Mesothelial cell of epicardium (in vitro differentiated cells): ENCODE measurements around the gene PEAK1. TPM values are rescaled to one million over a fixed set of nuclear protein-coding genes. Genes with fewer than 3 reads are reported as not detected.

Experiments used
- DNase-seq, 2 experiments: peaks; one replicate each; pipeline ENCODE4 v3.0.0; 2021; ENCODE audit warnings: low spot score in 2 of 2; ENCODE audit not compliant: unreplicated experiment in 2 of 2
- H3K27ac Mint-ChIP-seq: 2 replicates; pipeline ENCODE4 v1.8.0; 2021; ENCODE audit warnings: mixed read lengths
- H3K27me3 Mint-ChIP-seq: 2 replicates; pipeline ENCODE4 v1.8.0; 2021; ENCODE audit warnings: low read depth, mixed read lengths
- H3K36me3 Mint-ChIP-seq: 2 replicates; pipeline ENCODE4 v1.8.0; 2021; ENCODE audit warnings: mixed read lengths
- H3K4me1 Mint-ChIP-seq: 2 replicates; pipeline ENCODE4 v1.8.0; 2021; ENCODE audit warnings: mixed read lengths
- H3K4me3 Mint-ChIP-seq: 2 replicates; pipeline ENCODE4 v1.8.0; 2021; ENCODE audit warnings: mild to moderate bottlenecking, moderate library complexity, mixed read lengths
- H3K9me3 Mint-ChIP-seq: 2 replicates; pipeline ENCODE4 v1.8.0; 2021; ENCODE audit warnings: mixed read lengths
- CTCF ChIP-seq: fragments of 200-600 bp; sonication (generic); IDR thresholded peaks from one replicate; pipeline ENCODE4 v1.5.0; 2021; ENCODE audit warnings: antibody characterized with exemption; ENCODE audit not compliant: unreplicated experiment
- total RNA-seq: library from RNA; stranded (reverse); gene quantifications from 3 replicates; pipeline ENCODE4 v1.2.1, GENCODE V29; 2021

PEAK1 gene
- total RNA-seq, 1 donor from 2014 or later = 92.3 TPM

DNA sequence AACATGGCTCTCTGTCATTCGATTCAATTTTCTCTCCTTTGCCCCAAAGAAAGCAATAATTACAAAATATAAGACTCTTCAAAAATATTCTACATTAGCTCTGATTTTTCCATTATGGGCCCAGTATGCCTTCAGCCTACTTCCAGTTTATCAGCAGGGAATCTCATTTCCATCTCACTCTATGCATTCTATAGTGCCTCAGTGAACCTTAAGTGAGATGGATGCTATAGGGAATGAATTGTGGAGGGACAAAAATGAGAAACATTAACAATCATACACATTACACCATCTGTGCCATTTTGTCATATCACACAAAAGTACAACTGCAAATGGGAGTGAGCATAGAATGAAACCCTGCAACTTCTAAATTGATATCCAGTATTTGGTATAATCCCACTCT is 298.3 kb downstream of the PEAK1 start:
- Mint-ChIP-seq H3K9me3 (no peaks in the 10 kb centered on the region), H3K4me1 (peaks cover 51% of the 10 kb centered on the region), H3K36me3 (peaks cover 2% of the 10 kb centered on the region), H3K27ac (no peak overlapping the region), H3K27me3 (no peaks in the 10 kb centered on the region), H3K4me3 (no peak overlapping the region)
- no peak for TF ChIP-seq CTCF
- DNase-seq = no peak

- Mint-ChIP-seq H3K4me1 (peaks cover 51% of the 10 kb centered on the region), H3K27ac (peak overlapping the region; percentile 28), H3K27me3 (no peaks in the 10 kb centered on the region), H3K36me3 (peaks cover 2% of the 10 kb centered on the region), H3K4me3 (no peak overlapping the region), H3K9me3 (no peaks in the 10 kb centered on the region)
- no peak for DNase-seq
- no peak for TF ChIP-seq CTCF
These were observed 299.3 kb downstream of the PEAK1 start for GRCh38 chr15:77120576-77120975.

DNA sequence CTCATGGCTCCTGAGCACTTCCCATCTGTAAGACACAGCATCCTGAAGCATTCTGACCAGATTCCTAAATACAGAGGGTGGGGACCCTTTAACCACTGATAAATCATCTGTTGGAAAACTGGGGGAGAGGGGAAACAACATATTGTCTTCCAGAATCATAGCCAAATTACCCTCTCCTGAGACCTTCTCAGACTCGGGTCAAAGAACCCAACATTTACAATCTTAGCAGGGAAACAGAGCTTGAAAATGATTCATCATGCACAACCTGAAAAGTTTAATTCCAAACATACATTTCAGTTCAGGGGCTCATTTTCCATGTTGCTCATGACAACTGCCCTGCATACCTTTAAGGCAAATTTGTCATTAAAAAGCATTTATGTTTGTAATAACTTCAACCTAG is 300.5 kb downstream of the PEAK1 start:
- H3K9me3 Mint-ChIP-seq = no peaks in the 10 kb centered on the region
- no peak for DNase-seq
- peaks cover 5% of the 10 kb centered on the region for H3K36me3 Mint-ChIP-seq
- TF ChIP-seq CTCF = no peak
- H3K4me1 Mint-ChIP-seq = peaks cover 51% of the 10 kb centered on the region
- H3K27me3 Mint-ChIP-seq = no peaks in the 10 kb centered on the region
- no peak overlapping the region for H3K4me3 Mint-ChIP-seq
- H3K27ac Mint-ChIP-seq = peak overlapping the region; percentile 60

- Mint-ChIP-seq H3K9me3 (no peaks in the 10 kb centered on the region), H3K27ac (peak overlapping the region; percentile 60), H3K4me1 (peaks cover 51% of the 10 kb centered on the region), H3K4me3 (no peak overlapping the region), H3K36me3 (peaks cover 10% of the 10 kb centered on the region), H3K27me3 (no peaks in the 10 kb centered on the region)
- no peak for TF ChIP-seq CTCF
- no peak for DNase-seq
These were observed 301.0 kb downstream of the PEAK1 start for GRCh38 chr15:77118882-77119321.

GRCh38 chr15:77115179-77115578 is 304.7 kb downstream of the PEAK1 start:
- no peak for TF ChIP-seq CTCF
- Mint-ChIP-seq H3K4me3 (no peak overlapping the region), H3K4me1 (peaks cover 48% of the 10 kb centered on the region), H3K27me3 (no peaks in the 10 kb centered on the region), H3K27ac (no peak overlapping the region), H3K9me3 (no peaks in the 10 kb centered on the region), H3K36me3 (peaks cover 15% of the 10 kb centered on the region)
- DNase-seq = no peak

DNA sequence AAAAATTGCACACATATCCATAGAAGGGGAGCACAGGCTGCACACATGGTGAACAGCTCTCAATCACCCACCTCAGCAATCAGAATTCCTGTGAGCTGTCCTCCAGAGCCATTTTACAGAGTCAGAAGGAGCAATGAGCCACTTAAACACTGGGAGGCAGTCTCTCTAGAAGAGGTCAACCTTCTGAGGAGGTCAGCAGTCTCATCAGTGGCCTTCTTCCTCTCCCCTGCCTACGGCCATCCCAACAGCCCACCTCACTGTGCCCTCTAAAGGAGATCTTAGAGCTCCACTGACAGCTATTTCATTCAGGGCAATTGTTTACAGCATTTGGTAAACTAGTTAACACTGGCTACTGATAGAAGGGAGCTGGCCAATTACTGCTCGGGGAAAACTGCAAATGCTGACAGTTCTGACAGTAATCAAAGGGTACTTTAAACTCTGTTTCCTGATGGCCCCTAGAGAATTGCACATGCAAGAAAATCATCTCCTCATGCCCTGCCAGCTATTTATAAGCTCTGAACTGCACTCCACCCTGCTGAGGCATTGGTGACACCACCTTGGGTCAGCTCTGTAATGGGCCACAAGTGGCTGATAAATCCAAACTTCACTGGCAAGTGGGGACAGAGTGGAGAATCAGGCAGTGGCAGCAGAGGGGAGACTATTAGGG is 306.9 kb downstream of the PEAK1 start:
- H3K4me1 Mint-ChIP-seq = peaks cover 46% of the 10 kb centered on the region
- no peaks in the 10 kb centered on the region for H3K9me3 Mint-ChIP-seq
- no peak overlapping the region for H3K4me3 Mint-ChIP-seq
- no peak for TF ChIP-seq CTCF
- no peak for DNase-seq
- no peak overlapping the region for H3K27ac Mint-ChIP-seq
- H3K36me3 Mint-ChIP-seq = peaks cover 16% of the 10 kb centered on the region
- H3K27me3 Mint-ChIP-seq = no peaks in the 10 kb centered on the region
